ENCODE measurements around the gene MAN1A1.

DNA sequence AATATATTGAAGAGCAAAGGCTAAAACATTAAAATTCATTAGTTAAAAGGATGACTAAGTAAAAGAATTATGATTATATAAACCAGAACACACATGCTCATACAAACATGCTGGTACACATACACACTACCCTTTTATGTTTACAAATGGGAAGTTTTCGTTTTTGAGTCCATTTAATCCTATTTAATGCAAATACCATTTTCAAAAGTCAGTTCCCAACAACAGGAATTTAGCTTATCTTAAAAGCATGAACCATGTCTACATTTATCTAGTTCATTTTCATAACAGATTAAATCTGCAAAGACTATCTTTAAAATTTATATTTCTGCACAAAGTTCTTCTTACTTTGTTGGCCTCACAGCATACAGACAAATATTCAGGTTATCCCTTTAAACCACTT, 42.5 kb downstream of the MAN1A1 start:
- TF ChIP-seq, protein P1, sequence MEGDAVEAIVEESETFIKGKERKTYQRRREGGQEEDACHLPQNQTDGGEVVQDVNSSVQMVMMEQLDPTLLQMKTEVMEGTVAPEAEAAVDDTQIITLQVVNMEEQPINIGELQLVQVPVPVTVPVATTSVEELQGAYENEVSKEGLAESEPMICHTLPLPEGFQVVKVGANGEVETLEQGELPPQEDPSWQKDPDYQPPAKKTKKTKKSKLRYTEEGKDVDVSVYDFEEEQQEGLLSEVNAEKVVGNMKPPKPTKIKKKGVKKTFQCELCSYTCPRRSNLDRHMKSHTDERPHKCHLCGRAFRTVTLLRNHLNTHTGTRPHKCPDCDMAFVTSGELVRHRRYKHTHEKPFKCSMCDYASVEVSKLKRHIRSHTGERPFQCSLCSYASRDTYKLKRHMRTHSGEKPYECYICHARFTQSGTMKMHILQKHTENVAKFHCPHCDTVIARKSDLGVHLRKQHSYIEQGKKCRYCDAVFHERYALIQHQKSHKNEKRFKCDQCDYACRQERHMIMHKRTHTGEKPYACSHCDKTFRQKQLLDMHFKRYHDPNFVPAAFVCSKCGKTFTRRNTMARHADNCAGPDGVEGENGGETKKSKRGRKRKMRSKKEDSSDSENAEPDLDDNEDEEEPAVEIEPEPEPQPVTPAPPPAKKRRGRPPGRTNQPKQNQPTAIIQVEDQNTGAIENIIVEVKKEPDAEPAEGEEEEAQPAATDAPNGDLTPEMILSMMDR (IDR thresholded peaks at IDR 0.05; ENCODE audit: low read length), result no peak
- TF ChIP-seq EZH2phosphoT487 (IDR thresholded peaks at IDR 0.05; ENCODE audit: low read length) (no peak), EZH2 (optimal IDR thresholded peaks at IDR 0.05; ENCODE audit: low read depth, low read length) (no peak)

All from MM.1S (cell line).